Spleen (tissue), 11 donors: ENCODE measurements around the gene ASPA. TPM values are rescaled to one million over a fixed set of nuclear protein-coding genes. Genes with fewer than 3 reads are reported as not detected.
A peak's percentile ranks its signal among the peaks of the same experiment; 100 is the strongest.

Source experiments
- DNase-seq: peaks from one replicate; pipeline ENCODE4 v3.0.0-alpha.2; 2020
- H3K27ac ChIP-seq, 8 donors: fragments of 200-600 bp; sonication (generic) in 7 of 8; 1 replicate in 4 of 8; 2 replicates in 4 of 8; pipeline versions ENCODE4 v1.5.0 to v1.8.0; 2016 to 2021; ENCODE audit warnings: inconsistent platforms in 4 of 8, mild to moderate bottlenecking in 4 of 8, moderate library complexity in 1 of 8
- H3K27me3 ChIP-seq, 7 donors: fragments of 200-600 bp; sonication (generic) in 6 of 7; replicated peaks in 1 of 7; 1 replicate in 4 of 7; 2 replicates in 3 of 7; pipeline versions ENCODE4 v1.5.0 to v1.8.0; 2016 to 2021; ENCODE audit warnings: inconsistent platforms in 3 of 7, mild to moderate bottlenecking in 1 of 7
- H3K36me3 ChIP-seq, 6 donors: fragments of 200-600 bp; sonication (generic) in 5 of 6; 1 replicate in 4 of 6; 2 replicates in 2 of 6; pipeline versions ENCODE4 v1.5.0 to v1.8.0; 2016 to 2021; ENCODE audit warnings: inconsistent platforms in 2 of 6
- H3K4me1 ChIP-seq, 6 donors: fragments of 200-600 bp; sonication (generic) in 5 of 6; 1 replicate in 3 of 6; 2 replicates in 3 of 6; pipeline versions ENCODE4 v1.5.0 to v1.8.0; 2016 to 2021; ENCODE audit warnings: inconsistent platforms in 3 of 6
- H3K4me3 ChIP-seq, 8 donors: fragments of 200-600 bp; sonication (generic) in 7 of 8; 1 replicate in 4 of 8; 2 replicates in 4 of 8; pipeline versions ENCODE4 v1.5.0 to v1.8.0; 2016 to 2021; ENCODE audit warnings: inconsistent platforms in 4 of 8, mild to moderate bottlenecking in 4 of 8, moderate library complexity in 2 of 8
- H3K9me3 ChIP-seq, 8 donors: fragments of 200-600 bp; sonication (generic) in 7 of 8; 1 replicate in 4 of 8; 2 replicates in 4 of 8; pipeline versions ENCODE4 v1.5.0 to v1.8.0; 2016 to 2021; ENCODE audit warnings: inconsistent platforms in 4 of 8
- CTCF ChIP-seq, 11 experiments: fragments of 200-600 bp in 7 of 11; fragments of 450-650 bp in 4 of 11; sonication (generic) in 4 of 11; IDR thresholded peaks in 8 of 11; conservative IDR thresholded peaks in 3 of 11; 1 replicate in 7 of 11; 2 replicates in 4 of 11; pipeline versions ENCODE4 v1.4.0 to v1.8.0; 2016 to 2021; ENCODE audit warnings: antibody characterized with exemption in 11 of 11, inconsistent platforms in 4 of 11, mild to moderate bottlenecking in 1 of 11
- POLR2A ChIP-seq, 3 donors: fragments of 450-650 bp; IDR thresholded peaks; one replicate each; pipeline ENCODE4 v1.5.1; 2017; ENCODE audit warnings: antibody characterized with exemption in 3 of 3, mild to moderate bottlenecking in 1 of 3
- POLR2AphosphoS5 ChIP-seq, 3 donors: sonication (generic); formaldehyde crosslinking; IDR thresholded peaks; one replicate each; pipeline ENCODE4 v1.5.1; 2017; ENCODE audit warnings: antibody characterized with exemption in 3 of 3
- WGBS, 5 donors: extraction: QIAGEN DNeasy Blood & Tissue Kit in 3 of 5; methylation state at CpG; one replicate each; pipeline versions ENCODE4 v1.1.5 to v1.1.7; 2013 to 2018; 5-methylcytosine and 5-hydroxymethylcytosine counted together
- intact Hi-C: fragments of 100-400 bp; cut with DNase I; formaldehyde crosslinking; loops from one replicate; pipeline ENCODE4 v1.15.0; 2023; ENCODE audit warnings: low total_unique reads
- polyA plus RNA-seq, 3 donors: library from polyadenylated mRNA; stranded (reverse); fragments of 200-250 nt; gene quantifications; one replicate each; pipeline ENCODE4 v1.2.1, GENCODE V29; 2013
- total RNA-seq, 7 donors: library from RNA; depleted of rRNA in 3 of 7; stranded (reverse); fragments of >200 nt in 3 of 7; fragmentation: NEBNext Ultra II Directional in 4 of 7; extraction: Animal tissue kit (Norgen Biotek cat#: 25700) in 4 of 7; gene quantifications; one replicate each; pipeline versions ENCODE4 v1.1.0 to v1.2.1, GENCODE V29; 2016 to 2021
- donor health status: healthy with polysubstance abuse.
- donor health status: DM: no; HTN: no; CAD: no; lungs with moderate emphysema.
- donor health status: DM: no; HTN: no; CAD: no.
- donor health status: Bipolar disorder and iron deficiency.
- donor health status: healthy.
- donor health status: DM: no; HTN: no; CAD: no.
- donor health status: DM: yes; HTN: yes; CAD: no.

The ASPA gene
- total and polyA plus RNA-seq, 10 donors = 0.86 to 10.8 (median 4.6) TPM

DNA sequence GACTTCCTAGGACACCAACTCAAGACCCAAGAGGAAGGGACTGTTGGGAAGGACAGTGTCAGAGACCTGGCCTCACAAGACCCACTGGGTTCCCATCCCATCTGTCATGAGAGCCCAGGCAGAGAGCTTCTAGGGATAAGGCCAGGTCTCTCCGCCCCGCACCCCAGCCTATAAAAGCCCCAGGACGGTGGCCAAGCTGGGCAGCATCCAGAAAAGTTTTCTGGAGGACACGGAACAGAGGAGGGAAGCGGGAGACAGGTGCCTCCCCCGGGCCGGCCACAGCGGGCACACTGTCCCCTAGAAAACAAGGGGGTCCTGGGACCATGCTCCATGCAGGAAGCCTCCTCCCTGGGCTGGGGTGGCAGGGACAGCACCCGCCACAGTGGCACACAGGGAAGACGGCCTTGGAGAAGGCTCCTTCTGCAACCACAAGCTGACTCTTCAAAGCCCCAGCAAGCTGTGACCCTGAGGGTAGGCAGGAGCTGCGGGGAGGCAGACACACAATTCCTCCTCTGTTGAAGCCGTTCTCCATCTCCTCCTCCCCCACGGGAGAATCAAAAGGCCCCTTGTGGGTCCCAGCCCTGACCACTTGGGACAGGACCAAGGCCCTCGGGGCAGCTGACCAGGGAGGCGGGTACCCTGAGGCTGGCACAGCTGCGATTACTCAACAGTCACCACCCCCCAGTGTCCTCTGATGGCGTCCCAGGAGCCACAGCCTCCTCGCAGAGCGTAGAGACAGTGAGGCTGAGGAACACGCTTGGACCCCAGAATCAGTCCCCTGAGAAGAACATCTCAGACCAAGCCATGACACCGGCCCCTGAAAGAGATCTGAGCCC lies 55.7 kb downstream of the ASPA start:
- Histone ChIP-seq H3K27ac (no peak overlapping the region), H3K27me3 (peaks cover 0 to 47% (median 0%) of the 10 kb centered on the region in 7 donors), H3K4me1 (peaks cover 0 to 15% (median 0%) of the 10 kb centered on the region in 6 donors), H3K36me3 (no peaks in the 10 kb centered on the region), H3K4me3 (no peak overlapping the region), H3K9me3 (no peaks in the 10 kb centered on the region)
- TF ChIP-seq POLR2A (IDR thresholded peaks at IDR 0.05) (no peak), POLR2AphosphoS5 (IDR thresholded peaks at IDR 0.05) (no peak), CTCF (IDR thresholded peaks at IDR 0.05 in 8 of 11, conservative IDR thresholded peaks at IDR 0.05 in 3 of 11) (no peak)
- intact Hi-C loops = no loop called here
- WGBS, 5 donors = 78 to 84% (median 81%) methylated on average over 13 to 21 of the region's 21 CpGs
- peak; percentile 56 for DNase-seq

GRCh38 chr17:3532106-3532858 lies 56.5 kb downstream of the ASPA start:
- H3K27ac ChIP-seq = no peak overlapping the region
- TF ChIP-seq POLR2AphosphoS5 (IDR thresholded peaks at IDR 0.05) = no peak
- no peak for TF ChIP-seq POLR2A (IDR thresholded peaks at IDR 0.05)
- no peak for TF ChIP-seq CTCF (IDR thresholded peaks at IDR 0.05 in 8 of 11, conservative IDR thresholded peaks at IDR 0.05 in 3 of 11)
- no peak overlapping the region for H3K4me3 ChIP-seq
- intact Hi-C loops = no loop called here
- H3K4me1 ChIP-seq = peaks cover 0 to 15% (median 0%) of the 10 kb centered on the region in 6 donors
- peak; percentile 59 for DNase-seq
- H3K36me3 ChIP-seq = no peaks in the 10 kb centered on the region
- H3K9me3 ChIP-seq = no peaks in the 10 kb centered on the region
- H3K27me3 ChIP-seq = peaks cover 0 to 47% (median 0%) of the 10 kb centered on the region in 7 donors
- 85 to 91% (median 86%) methylated on average over 26 to 36 of the region's 36 CpGs for WGBS, 5 donors

GRCh38 chr17:3532859-3533142 lies 57.0 kb downstream of the ASPA start:
- Histone ChIP-seq H3K36me3 (no peaks in the 10 kb centered on the region), H3K27ac (no peak overlapping the region), H3K9me3 (no peaks in the 10 kb centered on the region), H3K4me3 (no peak overlapping the region), H3K27me3 (peaks cover 0 to 47% (median 0%) of the 10 kb centered on the region in 7 donors), H3K4me1 (peaks cover 0 to 15% (median 0%) of the 10 kb centered on the region in 6 donors)
- TF ChIP-seq POLR2A (IDR thresholded peaks at IDR 0.05) = no peak
- no peak for TF ChIP-seq CTCF (IDR thresholded peaks at IDR 0.05 in 8 of 11, conservative IDR thresholded peaks at IDR 0.05 in 3 of 11)
- no peak for TF ChIP-seq POLR2AphosphoS5 (IDR thresholded peaks at IDR 0.05)
- WGBS, 5 donors = 89 to 99% (median 95%) methylated on average over 6 to 10 of the region's 10 CpGs
- no peak for DNase-seq
- intact Hi-C loops = no loop called here

- no peaks in the 10 kb centered on the region for H3K36me3 ChIP-seq
- H3K4me1 ChIP-seq = peaks cover 0 to 15% (median 0%) of the 10 kb centered on the region in 6 donors
- 85 to 94% (median 89%) methylated on average over 5 of the region's 5 CpGs for WGBS, 5 donors
- TF ChIP-seq POLR2A (IDR thresholded peaks at IDR 0.05) = no peak
- no peak for TF ChIP-seq POLR2AphosphoS5 (IDR thresholded peaks at IDR 0.05)
- TF ChIP-seq CTCF (IDR thresholded peaks at IDR 0.05 in 8 of 11, conservative IDR thresholded peaks at IDR 0.05 in 3 of 11) = no peak
- no peak overlapping the region for H3K4me3 ChIP-seq
- H3K9me3 ChIP-seq = no peaks in the 10 kb centered on the region
- no peak overlapping the region for H3K27ac ChIP-seq
- DNase-seq = no peak
- peaks cover 0 to 47% (median 0%) of the 10 kb centered on the region in 7 donors for H3K27me3 ChIP-seq
- intact Hi-C loops = no loop called here
Observed at GRCh38 chr17:3533752-3534151, 58.0 kb downstream of the ASPA start.
